ENCODE results near the gene DLGAP1. TPM values are rescaled to one million over a fixed set of nuclear protein-coding genes. Genes with fewer than 3 reads are reported as not detected.

The DLGAP1 gene
- total RNA-seq, 2 experiments from 2014 or later: 0.53 to 1.5 TPM

DNA sequence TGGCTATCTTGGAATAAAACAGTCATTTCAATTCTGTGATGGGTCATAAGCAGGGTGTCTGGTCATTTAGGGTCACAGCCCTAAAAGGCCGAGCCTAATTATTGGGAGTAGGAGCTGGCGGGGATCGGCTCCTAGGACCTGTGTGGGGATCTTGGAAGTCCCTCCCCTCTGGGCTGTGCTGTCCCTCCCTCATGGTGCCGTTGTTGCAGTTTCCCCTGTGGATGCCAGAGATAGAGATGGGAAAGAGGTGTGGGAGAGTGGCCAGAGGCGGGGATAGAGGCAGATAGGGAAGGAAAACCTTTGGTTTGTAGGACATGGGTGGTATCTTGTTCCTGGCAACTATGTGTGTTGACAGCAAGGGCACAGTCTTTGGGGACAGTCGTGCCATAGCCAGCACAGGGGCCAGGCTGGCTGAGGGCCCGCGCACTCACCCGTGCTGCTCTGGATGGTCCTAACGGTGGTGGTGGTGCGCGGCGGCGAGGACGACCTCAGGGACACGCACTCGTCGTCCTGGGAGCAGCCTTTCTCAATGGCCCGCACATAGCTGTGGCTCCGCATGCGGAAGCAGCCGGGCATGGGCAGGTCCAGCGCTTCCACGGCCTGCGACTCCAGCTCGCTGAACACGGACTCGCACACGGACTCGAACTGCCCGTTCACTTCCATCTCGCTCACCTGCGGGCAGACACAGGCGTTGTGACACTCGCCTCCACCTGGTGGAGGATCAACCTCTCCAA is 726.2 kb downstream of the DLGAP1 start:
- no peak for DNase-seq
- H3K27me3 Mint-ChIP-seq: peaks cover 28% of the 10 kb centered on the region
- POLR2A ChIA-PET: no interaction called here
- H3K36me3 Mint-ChIP-seq (ENCODE audit: low read depth): no peaks in the 10 kb centered on the region
- H3K4me3 Mint-ChIP-seq: no peak overlapping the region
- CTCF ChIA-PET: no interaction called here
- no peaks in the 10 kb centered on the region for H3K4me1 Mint-ChIP-seq
- no peak overlapping the region for H3K27ac Mint-ChIP-seq
- no peaks in the 10 kb centered on the region for H3K9me3 Mint-ChIP-seq

DNA sequence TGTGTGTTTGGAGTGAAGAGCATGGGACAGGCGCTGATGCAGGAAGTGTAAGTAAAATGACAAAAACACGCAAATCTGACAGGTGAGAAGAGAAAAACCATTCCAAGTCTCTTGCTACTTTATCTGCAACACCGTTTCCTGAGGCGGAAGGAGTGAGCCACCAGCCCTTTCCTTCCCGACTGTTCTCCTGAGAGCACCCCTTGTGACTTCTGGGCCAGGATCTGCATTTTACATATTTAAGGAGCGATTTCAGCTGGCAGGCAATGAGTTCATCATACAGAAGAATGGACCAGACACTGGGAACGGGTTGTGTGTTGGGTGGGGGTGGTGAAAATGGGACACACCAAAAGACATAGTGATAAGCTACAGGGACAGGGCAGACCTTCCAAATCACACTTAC is 727.8 kb downstream of the DLGAP1 start:
- Mint-ChIP-seq H3K9me3 (no peaks in the 10 kb centered on the region), H3K4me3 (no peak overlapping the region), H3K27ac (no peak overlapping the region), H3K27me3 (peaks cover 26% of the 10 kb centered on the region), H3K36me3 (ENCODE audit: low read depth) (no peaks in the 10 kb centered on the region), H3K4me1 (no peaks in the 10 kb centered on the region)
- no peak for DNase-seq
- ChIA-PET CTCF (no interaction called here), POLR2A (no interaction called here)

DNA sequence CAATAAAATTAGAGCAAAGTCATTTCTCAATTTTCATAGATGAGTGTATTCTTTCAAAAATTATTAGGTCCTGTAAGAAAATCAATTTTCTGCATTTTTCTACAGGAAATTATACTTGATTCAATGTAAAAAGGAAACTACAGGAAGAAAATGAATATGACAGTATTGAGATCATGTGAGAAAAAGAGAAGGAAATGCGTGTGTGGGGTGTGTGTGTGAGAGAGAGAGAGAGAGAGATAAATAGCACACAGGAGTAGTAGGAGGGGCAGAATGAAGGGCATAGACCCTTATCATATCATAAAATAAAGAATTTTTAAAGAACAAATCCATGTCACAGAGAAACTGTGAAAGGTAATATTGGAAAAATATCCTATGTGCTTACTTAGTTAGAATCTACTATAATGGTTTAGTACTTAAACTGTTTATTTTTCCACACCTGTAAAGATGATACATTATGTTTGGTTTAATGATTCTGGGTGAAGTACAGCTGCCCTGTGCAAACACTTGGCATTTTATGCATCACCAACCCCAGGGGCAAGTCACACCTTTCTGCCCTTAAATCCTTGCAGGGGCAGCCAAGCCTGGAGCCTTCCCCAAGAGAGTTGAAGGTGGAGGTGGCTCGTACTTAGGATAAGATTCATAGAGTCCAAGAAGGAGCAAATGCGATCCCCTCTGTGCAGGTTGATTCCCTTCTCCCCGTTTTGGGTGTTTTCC is 728.7 kb downstream of the DLGAP1 start:
- no peak overlapping the region for H3K27ac Mint-ChIP-seq
- H3K4me3 Mint-ChIP-seq: no peak overlapping the region
- CTCF ChIA-PET: no interaction called here
- no peaks in the 10 kb centered on the region for H3K36me3 Mint-ChIP-seq (ENCODE audit: low read depth)
- H3K9me3 Mint-ChIP-seq: no peaks in the 10 kb centered on the region
- POLR2A ChIA-PET: no interaction called here
- H3K27me3 Mint-ChIP-seq: peaks cover 27% of the 10 kb centered on the region
- no peaks in the 10 kb centered on the region for H3K4me1 Mint-ChIP-seq
- no peak for DNase-seq

DNA sequence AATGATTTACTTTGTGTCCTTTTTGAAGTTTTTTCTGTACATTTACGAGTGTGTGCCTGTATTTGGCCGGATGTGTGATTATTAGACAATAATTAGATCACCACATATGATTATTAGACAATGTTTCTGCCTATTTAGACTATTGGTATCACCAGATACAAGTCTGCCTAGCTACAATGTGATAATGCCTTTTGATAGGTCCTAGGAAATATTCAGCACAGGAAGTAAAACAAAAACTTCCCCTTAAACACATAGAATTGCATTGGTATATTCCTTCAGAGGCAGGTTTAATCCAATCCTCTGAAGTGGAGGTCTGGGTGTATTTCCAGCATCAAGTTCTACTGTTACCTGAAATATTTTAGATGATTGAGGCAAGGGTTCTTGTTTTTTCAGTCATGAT is 730.0 kb downstream of the DLGAP1 start:
- H3K4me1 Mint-ChIP-seq: no peaks in the 10 kb centered on the region
- peaks cover 32% of the 10 kb centered on the region for H3K27me3 Mint-ChIP-seq
- POLR2A ChIA-PET: no interaction called here
- no peaks in the 10 kb centered on the region for H3K36me3 Mint-ChIP-seq (ENCODE audit: low read depth)
- DNase-seq: no peak
- H3K27ac Mint-ChIP-seq: no peak overlapping the region
- no peak overlapping the region for H3K4me3 Mint-ChIP-seq
- H3K9me3 Mint-ChIP-seq: no peaks in the 10 kb centered on the region
- CTCF ChIA-PET: no interaction called here

DNA sequence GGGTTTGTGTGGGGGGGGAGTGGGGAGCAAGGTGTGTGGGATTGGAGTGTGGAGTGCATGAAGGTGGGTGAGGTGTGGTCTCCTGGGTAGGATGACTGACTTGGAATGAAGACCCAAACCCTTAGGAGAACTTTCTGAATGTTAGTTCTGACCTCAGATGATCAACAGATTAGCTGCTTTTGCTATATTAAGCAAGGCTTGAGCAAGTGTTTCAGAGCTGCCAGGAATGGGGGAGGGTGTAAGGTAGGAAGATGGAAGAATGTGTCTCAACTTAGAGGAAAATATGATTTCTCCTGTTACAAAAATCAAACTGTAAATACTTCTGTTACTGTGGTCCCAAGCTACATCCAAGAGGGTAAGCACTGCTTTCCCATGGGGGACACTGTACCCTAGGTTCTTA is 731.6 kb downstream of the DLGAP1 start:
- Mint-ChIP-seq H3K27ac (no peak overlapping the region), H3K36me3 (ENCODE audit: low read depth) (no peaks in the 10 kb centered on the region), H3K27me3 (peaks cover 32% of the 10 kb centered on the region), H3K4me3 (no peak overlapping the region), H3K4me1 (no peaks in the 10 kb centered on the region), H3K9me3 (no peaks in the 10 kb centered on the region)
- ChIA-PET POLR2A (no interaction called here), CTCF (interaction anchor here (2.0 kb wide), 1 partner anchor 47 kb away, joined by 4 read pairs; no protein-coding TSS in a partner anchor)
- no peak for DNase-seq

DNA sequence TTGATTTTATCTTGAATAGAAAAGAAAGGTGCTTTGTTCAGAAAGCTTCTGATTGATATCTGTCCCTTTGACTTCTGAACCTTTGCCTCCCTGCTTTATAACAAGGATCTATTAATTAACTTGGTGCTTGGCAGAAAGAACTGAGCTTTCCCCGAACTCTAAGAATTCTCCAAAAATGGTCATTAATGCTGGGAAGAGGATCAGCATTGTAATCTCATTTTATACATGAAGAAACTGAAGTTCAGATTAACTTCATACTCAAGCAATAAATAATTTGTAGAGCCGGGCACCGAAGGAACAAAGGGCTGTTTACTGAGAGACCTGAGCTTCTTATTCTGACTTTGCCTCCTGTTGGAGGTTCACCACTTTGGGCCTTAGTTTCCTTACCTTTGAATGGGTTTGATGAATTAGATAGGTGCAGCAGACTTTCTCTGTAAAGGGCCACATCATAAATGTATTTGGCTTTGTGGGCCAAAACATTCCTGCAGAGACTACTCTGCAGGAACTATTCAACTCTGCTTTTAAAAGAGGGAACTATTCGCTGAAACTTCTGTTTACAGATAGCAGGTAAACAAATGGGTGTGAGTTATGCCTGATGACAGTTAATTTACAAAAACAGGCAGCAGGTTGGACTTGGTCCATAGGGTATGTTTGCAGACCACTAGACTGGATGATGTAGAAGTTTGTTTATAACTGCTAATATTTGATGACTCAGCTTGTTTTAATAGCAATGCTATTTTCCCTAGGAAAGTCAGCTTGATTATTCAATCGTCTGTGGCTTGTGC is 732.3 kb downstream of the DLGAP1 start:
- Mint-ChIP-seq H3K27ac (no peak overlapping the region), H3K27me3 (peaks cover 32% of the 10 kb centered on the region), H3K9me3 (no peaks in the 10 kb centered on the region), H3K4me1 (no peaks in the 10 kb centered on the region), H3K4me3 (no peak overlapping the region), H3K36me3 (ENCODE audit: low read depth) (no peaks in the 10 kb centered on the region)
- ChIA-PET POLR2A (no interaction called here), CTCF (interaction anchor here (2.0 kb wide), 1 partner anchor 48 kb away, joined by 4 read pairs; no protein-coding TSS in a partner anchor)
- DNase-seq: no peak

DNA sequence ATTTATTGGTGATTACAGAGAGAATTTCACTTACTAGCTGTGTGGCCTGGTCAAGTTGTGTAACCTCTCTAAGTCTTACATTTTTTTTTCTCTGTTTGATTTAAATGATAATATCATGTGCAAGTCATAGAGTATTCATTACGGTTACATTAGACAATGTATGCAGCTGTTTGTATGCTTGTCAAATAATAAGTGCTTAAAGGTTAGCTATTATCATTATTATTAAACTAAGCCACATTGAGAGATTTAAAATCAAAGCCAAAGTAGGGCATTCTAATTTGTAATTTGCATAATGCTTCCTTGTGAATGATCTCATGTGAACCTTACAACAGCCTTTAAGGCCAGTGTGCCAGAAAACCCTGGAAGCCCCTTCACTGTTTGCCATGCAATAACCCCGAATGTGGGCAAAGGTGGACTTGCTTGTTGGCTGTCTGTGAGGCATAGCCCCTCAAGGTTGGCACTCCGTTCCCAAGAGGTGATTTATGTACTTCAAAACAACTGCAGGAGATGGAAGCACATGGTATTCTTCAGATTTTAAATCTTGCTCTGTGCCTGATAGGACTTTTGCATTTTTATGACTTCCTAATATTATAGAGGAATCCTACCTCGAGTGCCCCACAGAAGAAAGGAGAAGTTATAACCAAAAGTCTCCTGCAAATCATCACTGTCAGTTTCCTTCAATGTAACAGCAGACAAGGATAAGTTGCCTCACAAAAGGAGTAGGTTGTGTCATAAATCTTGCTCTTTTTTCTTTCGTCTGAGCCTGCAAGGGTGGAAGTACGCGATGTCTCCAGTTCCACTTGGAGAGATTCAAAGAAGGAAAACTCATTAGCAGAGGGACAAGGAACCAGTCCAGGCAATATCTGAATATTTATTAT is 733.1 kb downstream of the DLGAP1 start:
- H3K4me1 Mint-ChIP-seq: no peaks in the 10 kb centered on the region
- H3K36me3 Mint-ChIP-seq (ENCODE audit: low read depth): no peaks in the 10 kb centered on the region
- no peak for DNase-seq
- POLR2A ChIA-PET: no interaction called here
- CTCF ChIA-PET: interaction anchor here (2.0 kb wide), 1 partner anchor 49 kb away, joined by 4 read pairs; no protein-coding TSS in a partner anchor
- peaks cover 28% of the 10 kb centered on the region for H3K27me3 Mint-ChIP-seq
- H3K27ac Mint-ChIP-seq: no peak overlapping the region
- no peaks in the 10 kb centered on the region for H3K9me3 Mint-ChIP-seq
- H3K4me3 Mint-ChIP-seq: no peak overlapping the region

DNA sequence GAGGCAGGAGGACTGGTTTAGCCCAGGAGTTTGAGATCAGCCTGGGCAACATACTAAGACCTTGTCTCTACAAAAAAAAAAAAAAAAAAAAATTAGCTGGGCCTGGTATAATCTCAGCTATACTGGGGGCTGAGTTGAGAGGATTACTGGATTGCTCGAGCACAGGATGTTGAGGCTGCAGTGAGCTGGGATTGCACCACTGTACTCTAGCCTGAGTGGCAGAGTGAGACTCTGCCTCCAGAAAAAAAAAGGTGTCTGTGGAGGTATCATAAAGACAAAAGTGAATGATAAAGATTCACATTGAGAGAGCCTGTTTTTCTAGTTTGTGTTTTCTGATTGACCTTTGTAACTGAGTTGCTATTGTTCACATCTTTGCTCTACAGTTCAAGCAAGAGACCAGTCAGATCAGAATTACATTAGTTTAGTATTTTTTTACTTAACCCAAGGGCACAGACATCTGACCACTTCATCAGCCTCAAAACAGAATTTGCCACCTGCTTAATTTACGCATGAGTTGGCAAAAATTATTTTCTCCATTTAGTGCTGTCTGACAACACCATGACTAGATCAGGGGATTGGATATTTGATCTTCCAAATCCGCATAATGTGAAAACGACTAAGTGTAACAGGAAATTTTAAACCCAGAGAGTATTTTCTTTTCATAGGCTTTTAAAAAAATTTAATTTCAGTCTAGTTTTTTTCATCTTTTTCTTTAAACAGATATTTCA is 734.1 kb downstream of the DLGAP1 start:
- DNase-seq: no peak
- H3K36me3 Mint-ChIP-seq (ENCODE audit: low read depth): no peaks in the 10 kb centered on the region
- no peak overlapping the region for H3K27ac Mint-ChIP-seq
- POLR2A ChIA-PET: no interaction called here
- H3K27me3 Mint-ChIP-seq: peaks cover 22% of the 10 kb centered on the region
- CTCF ChIA-PET: no interaction called here
- no peak overlapping the region for H3K4me3 Mint-ChIP-seq
- no peaks in the 10 kb centered on the region for H3K9me3 Mint-ChIP-seq
- H3K4me1 Mint-ChIP-seq: no peaks in the 10 kb centered on the region

DNA sequence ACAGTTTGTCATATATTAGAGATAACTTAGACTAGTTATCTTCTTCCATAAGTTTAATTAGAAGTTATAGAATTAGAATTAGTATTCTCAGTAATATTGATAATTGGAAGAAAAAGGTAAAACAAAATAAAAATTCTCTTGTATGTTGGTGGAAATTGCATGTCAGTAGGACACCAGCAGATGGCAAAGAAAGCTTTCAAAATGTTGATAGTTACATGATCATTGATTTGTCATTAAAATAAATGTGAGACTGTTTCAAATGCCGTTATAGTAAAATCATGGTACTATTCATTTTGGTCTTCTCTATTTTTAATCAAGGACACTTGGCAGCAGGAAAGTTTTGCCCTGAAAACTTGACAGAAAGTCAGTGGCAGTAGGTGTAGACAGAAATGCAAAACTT is 734.9 kb downstream of the DLGAP1 start:
- H3K27me3 Mint-ChIP-seq: peaks cover 18% of the 10 kb centered on the region
- DNase-seq: no peak
- H3K4me1 Mint-ChIP-seq: no peaks in the 10 kb centered on the region
- no peak overlapping the region for H3K27ac Mint-ChIP-seq
- POLR2A ChIA-PET: no interaction called here
- no peaks in the 10 kb centered on the region for H3K36me3 Mint-ChIP-seq (ENCODE audit: low read depth)
- no peaks in the 10 kb centered on the region for H3K9me3 Mint-ChIP-seq
- CTCF ChIA-PET: no interaction called here
- no peak overlapping the region for H3K4me3 Mint-ChIP-seq

DNA sequence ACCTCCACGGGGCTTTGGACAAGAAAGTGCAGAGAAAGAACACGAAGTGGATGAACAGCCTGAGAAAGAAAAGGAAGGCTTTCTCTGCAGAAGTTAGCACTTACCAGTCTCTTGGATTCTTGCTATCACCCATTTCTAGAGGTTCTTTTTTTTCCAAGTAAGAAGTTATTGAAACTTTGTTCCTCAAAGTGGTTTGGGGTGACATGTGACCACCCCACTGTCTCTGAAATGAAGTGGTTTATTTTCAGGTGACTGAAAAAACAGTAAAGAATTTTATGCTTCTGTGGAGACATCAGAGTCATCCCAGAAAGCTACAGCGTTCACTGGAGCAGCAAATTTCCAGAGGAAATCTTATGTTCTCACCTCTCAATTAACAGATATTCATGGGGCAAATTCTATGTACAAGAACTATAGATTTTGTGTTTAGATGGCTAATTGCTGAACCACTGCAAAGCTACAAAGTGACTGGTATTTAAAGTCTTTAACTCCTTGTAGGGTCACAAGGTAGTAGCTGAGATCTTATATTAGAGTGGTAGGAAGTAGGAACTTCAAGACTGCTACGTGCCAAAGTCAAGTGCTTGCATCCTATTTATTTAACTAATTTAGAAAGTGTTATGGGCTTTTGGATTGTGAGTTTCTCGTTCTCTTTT is 737.6 kb downstream of the DLGAP1 start:
- no peaks in the 10 kb centered on the region for H3K36me3 Mint-ChIP-seq (ENCODE audit: low read depth)
- H3K27me3 Mint-ChIP-seq: peaks cover 24% of the 10 kb centered on the region
- H3K4me3 Mint-ChIP-seq: no peak overlapping the region
- POLR2A ChIA-PET: no interaction called here
- CTCF ChIA-PET: no interaction called here
- H3K27ac Mint-ChIP-seq: no peak overlapping the region
- H3K4me1 Mint-ChIP-seq: no peaks in the 10 kb centered on the region
- no peaks in the 10 kb centered on the region for H3K9me3 Mint-ChIP-seq
- DNase-seq: no peak

DNA sequence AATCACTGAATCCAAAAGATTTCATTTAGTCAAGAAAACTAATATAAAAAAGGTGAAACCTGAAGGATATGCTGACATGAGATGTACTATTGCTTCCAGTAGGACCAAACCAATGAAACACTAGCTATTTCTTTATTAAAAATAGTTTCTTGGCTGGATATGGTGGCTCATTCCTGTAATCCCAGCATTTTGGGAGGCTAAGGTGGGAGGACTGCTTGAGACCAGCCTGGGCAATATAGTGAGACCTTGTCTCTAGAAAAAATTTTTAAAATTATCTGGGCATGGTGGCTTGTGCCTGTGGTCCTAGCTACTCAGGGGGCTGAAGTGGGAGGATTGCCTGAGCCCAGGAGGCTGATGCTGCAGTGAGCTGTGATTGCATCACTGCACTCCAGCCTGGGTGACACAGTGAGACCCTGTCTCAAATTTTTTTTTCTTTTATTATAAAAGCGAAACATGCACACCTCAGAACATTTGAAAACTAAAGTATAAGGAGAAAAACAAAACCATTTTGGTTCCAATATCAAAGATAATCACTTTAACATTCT is 738.9 kb downstream of the DLGAP1 start:
- H3K9me3 Mint-ChIP-seq: no peaks in the 10 kb centered on the region
- no peaks in the 10 kb centered on the region for H3K36me3 Mint-ChIP-seq (ENCODE audit: low read depth)
- peaks cover 19% of the 10 kb centered on the region for H3K27me3 Mint-ChIP-seq
- CTCF ChIA-PET: no interaction called here
- H3K4me3 Mint-ChIP-seq: no peak overlapping the region
- H3K27ac Mint-ChIP-seq: no peak overlapping the region
- no peak for DNase-seq
- H3K4me1 Mint-ChIP-seq: no peaks in the 10 kb centered on the region
- POLR2A ChIA-PET: no interaction called here

Data from activated CD4-positive, alpha-beta memory T cell treated with anti-CD3 and anti-CD28 coated beads, Interleukin-2, amount 10 ng/mL, durations not matched to agents 7 days and 5 days (primary cell).